GM21723 (cell line): ENCODE data around the gene OGDHL.

Experiments
- ATAC-seq: cut with Tn5 transposase; IDR thresholded peaks from one replicate; pipeline ENCODE4 v1.9.1; 2021; ENCODE audit warnings: mild to moderate bottlenecking, moderate library complexity; ENCODE audit not compliant: unreplicated experiment

OGDHL gene

GRCh38 chr10:49696311-49696710 lies 65.8 kb downstream of the OGDHL start:
- no peak for ATAC-seq

GRCh38 chr10:49694466-49694865 lies 67.7 kb downstream of the OGDHL start:
- ATAC-seq, result no peak

GRCh38 chr10:49691588-49691987 lies 70.5 kb downstream of the OGDHL start:
- no peak for ATAC-seq

GRCh38 chr10:49690698-49691356 lies 71.3 kb downstream of the OGDHL start:
- ATAC-seq, result no peak

- ATAC-seq, result no peak
Measured at GRCh38 chr10:49689882-49690510, 72.1 kb downstream of the OGDHL start.

- no peak for ATAC-seq
Measured at GRCh38 chr10:49688920-49689319, 73.2 kb downstream of the OGDHL start.

DNA sequence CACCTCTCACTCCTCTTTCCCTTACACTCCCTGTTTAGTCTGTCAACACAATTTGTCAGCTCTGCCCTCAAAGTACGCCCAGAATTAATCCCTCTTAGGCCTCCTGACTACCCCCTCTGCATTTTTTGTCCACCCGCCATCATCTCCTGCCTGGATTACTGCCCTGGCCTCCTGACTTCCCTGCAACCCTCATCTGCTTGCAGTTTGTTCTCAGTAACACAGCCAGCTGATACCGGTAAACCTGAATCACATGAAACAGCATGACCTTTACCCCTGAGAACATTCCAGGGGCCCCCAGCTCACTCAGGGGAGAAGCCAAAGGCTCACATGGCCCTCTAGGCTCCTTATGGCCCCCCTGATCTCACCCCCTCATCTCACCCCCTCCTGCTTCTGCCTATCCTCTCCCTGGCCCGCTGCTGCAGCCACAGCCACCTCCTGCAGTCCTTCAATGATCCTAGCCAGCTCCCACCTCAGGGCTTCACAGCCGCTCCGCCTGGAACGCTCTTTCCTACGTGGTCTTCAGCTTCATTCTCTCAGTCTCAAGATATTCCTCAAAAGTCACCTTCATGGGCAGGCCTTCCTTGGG lies 73.8 kb downstream of the OGDHL start:
- ATAC-seq, result no peak

DNA sequence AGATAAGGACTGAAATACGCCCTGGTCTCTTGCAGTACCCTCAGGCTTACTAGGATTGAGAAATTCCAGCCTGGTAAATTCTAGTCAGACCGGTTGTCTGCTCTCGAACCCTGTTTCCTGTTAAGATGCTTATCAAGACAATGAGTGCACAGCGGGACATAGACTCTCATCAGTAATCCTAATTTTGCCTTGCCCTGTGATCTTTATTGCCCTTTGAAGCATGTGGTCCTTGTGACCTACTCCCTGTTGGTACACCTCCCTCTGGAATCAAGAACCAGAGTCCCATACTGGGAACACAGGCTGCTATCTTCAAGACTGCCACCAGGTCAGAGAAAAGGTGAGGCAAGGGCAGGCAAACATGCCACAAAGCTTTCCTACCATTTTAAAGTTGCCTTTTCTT lies 75.5 kb downstream of the OGDHL start:
- no peak for ATAC-seq
